MM.1S (cell line): ENCODE results near the gene ATCAY.
"Not testable (repeated sequence)": the region's sequence is repeated elsewhere in the genome, so short reads cannot be mapped to it uniquely, and the experiment has no call there.

Experiments used
- DNase-seq: peaks from one replicate; pipeline ENCODE4 v3.0.0-alpha.2; 2015
- H2AFZ ChIP-seq: fragments of 300-600 bp; sonication (generic); 2 replicates; pipeline ENCODE4 v1.6.0; 2016; ENCODE audit warnings: antibody characterized with exemption, low read length
- H3F3A ChIP-seq: fragments of 300-600 bp; sonication (generic); 2 replicates; pipeline ENCODE4 v1.6.1; 2016; ENCODE audit warnings: mild to moderate bottlenecking, antibody characterized with exemption, low read length, moderate library complexity, mixed read lengths; ENCODE audit not compliant: insufficient read depth
- H3K27ac ChIP-seq: fragments of 300-600 bp; sonication (generic); 2 replicates; pipeline ENCODE4 v1.5.1; 2016; ENCODE audit warnings: mild to moderate bottlenecking, low read length
- H3K27me3 ChIP-seq: fragments of 300-600 bp; sonication (generic); replicated peaks from 2 replicates; pipeline ENCODE4 v1.6.0; 2016; ENCODE audit warnings: low read length; ENCODE audit not compliant: insufficient read depth
- H3K36me3 ChIP-seq: fragments of 300-600 bp; sonication (generic); replicated peaks from 2 replicates; pipeline ENCODE4 v1.6.1; 2016; ENCODE audit warnings: mild to moderate bottlenecking, low read length, mixed read lengths; ENCODE audit not compliant: insufficient read depth
- H3K4me1 ChIP-seq: fragments of 300-600 bp; sonication (generic); 2 replicates; pipeline ENCODE4 v1.6.1; 2016; ENCODE audit warnings: low read length, mixed read lengths
- H3K4me2 ChIP-seq: fragments of 300-600 bp; sonication (generic); 2 replicates; pipeline ENCODE4 v1.6.0; 2016; ENCODE audit warnings: low read depth, low read length
- H3K4me3 ChIP-seq: fragments of 300-600 bp; sonication (generic); 2 replicates; pipeline ENCODE4 v1.5.1; 2016; ENCODE audit warnings: low read length, mixed read lengths
- H3K79me2 ChIP-seq: fragments of 300-600 bp; sonication (generic); 2 replicates; pipeline ENCODE4 v1.6.1; 2016; ENCODE audit warnings: mixed run types, low read length, mixed read lengths
- H3K9ac ChIP-seq: fragments of 300-600 bp; sonication (generic); 2 replicates; pipeline ENCODE4 v1.6.1; 2016; ENCODE audit warnings: low read length, mixed read lengths
- H3K9me2 ChIP-seq: fragments of 300-600 bp; sonication (generic); replicated peaks from 2 replicates; pipeline ENCODE4 v1.6.1; 2016; ENCODE audit warnings: mild to moderate bottlenecking, low read length, mixed read lengths; ENCODE audit not compliant: insufficient read depth
- H3K9me3 ChIP-seq: fragments of 300-600 bp; sonication (generic); replicated peaks from 2 replicates; pipeline ENCODE4 v1.6.1; 2016; ENCODE audit warnings: mild to moderate bottlenecking, low read length, mixed read lengths; ENCODE audit not compliant: insufficient read depth
- H4K20me1 ChIP-seq: fragments of 300-600 bp; sonication (generic); 2 replicates; pipeline ENCODE4 v1.6.1; 2016; ENCODE audit warnings: mild to moderate bottlenecking, low read length, moderate library complexity, mixed read lengths; ENCODE audit not compliant: insufficient read depth
- CTCF ChIP-seq: fragments of 300-600 bp; sonication (generic); IDR thresholded peaks from 2 replicates; pipeline ENCODE4 v1.5.1; 2016; ENCODE audit warnings: antibody characterized with exemption, low read length, mixed read lengths
- EZH2 ChIP-seq: fragments of 300-600 bp; sonication (generic); optimal IDR thresholded peaks from 2 replicates; pipeline ENCODE3; 2017; ENCODE audit warnings: low read depth, mild to moderate bottlenecking, antibody characterized with exemption, low read length, mixed read lengths
- EZH2phosphoT487 ChIP-seq: fragments of 300-600 bp; sonication (generic); IDR thresholded peaks from 2 replicates; pipeline ENCODE4 v1.6.1; 2018; ENCODE audit warnings: antibody characterized with exemption, low read length

Gene ATCAY

GRCh38 chr19:3944018-3944721 is 63.7 kb downstream of the ATCAY start:
- Histone ChIP-seq H3K4me2 (no peak overlapping the region), H3K27me3 (peaks cover 95% of the 10 kb centered on the region), H3K9ac (no peak overlapping the region), H2AFZ (no peak overlapping the region), H3K9me2 (no peaks in the 10 kb centered on the region), H4K20me1 (peaks cover 2% of the 10 kb centered on the region; the same call in 1 of the 2 replicates), H3K4me1 (no peaks in the 10 kb centered on the region), H3F3A (no peaks in the 10 kb centered on the region), H3K4me3 (no peak overlapping the region), H3K9me3 (no peaks in the 10 kb centered on the region), H3K36me3 (no peaks in the 10 kb centered on the region), H3K79me2 (no peaks in the 10 kb centered on the region), H3K27ac (no peak overlapping the region)
- TF ChIP-seq EZH2phosphoT487 (no peak), EZH2 (no peak), CTCF (no peak)
- DNase-seq: no peak

- Histone ChIP-seq H3K4me2 (no peak overlapping the region), H3K79me2 (no peaks in the 10 kb centered on the region), H3K9ac (no peak overlapping the region), H3K36me3 (no peaks in the 10 kb centered on the region), H3K4me1 (no peaks in the 10 kb centered on the region), H4K20me1 (peaks cover 3% of the 10 kb centered on the region; the same call in 1 of the 2 replicates), H3K27ac (no peak overlapping the region), H3K9me2 (no peaks in the 10 kb centered on the region), H2AFZ (no peak overlapping the region), H3K27me3 (peaks cover 95% of the 10 kb centered on the region), H3K9me3 (no peaks in the 10 kb centered on the region), H3F3A (no peaks in the 10 kb centered on the region), H3K4me3 (no peak overlapping the region)
- DNase-seq: no peak
- TF ChIP-seq CTCF (no peak), EZH2 (no peak), EZH2phosphoT487 (no peak)
Observed at GRCh38 chr19:3945838-3946237, 65.4 kb downstream of the ATCAY start.

GRCh38 chr19:3947316-3947933 is 66.9 kb downstream of the ATCAY start:
- not testable (repeated sequence) for H2AFZ ChIP-seq, H3K9me3 ChIP-seq, H3K9ac ChIP-seq, H3K4me3 ChIP-seq, H3K36me3 ChIP-seq, H3K9me2 ChIP-seq, H3F3A ChIP-seq, H3K79me2 ChIP-seq, H3K27ac ChIP-seq, H3K4me2 ChIP-seq, DNase-seq, H3K4me1 ChIP-seq, H4K20me1 ChIP-seq
- peaks cover 95% of the 10 kb centered on the region for H3K27me3 ChIP-seq

- no peaks in the 10 kb centered on the region for H3K79me2 ChIP-seq
- no peak for TF ChIP-seq EZH2
- no peak for TF ChIP-seq CTCF
- no peak for TF ChIP-seq EZH2phosphoT487
- no peaks in the 10 kb centered on the region for H3F3A ChIP-seq
- H3K27me3 ChIP-seq: peaks cover 76% of the 10 kb centered on the region
- no peak overlapping the region for H3K9ac ChIP-seq
- H3K9me2 ChIP-seq: no peaks in the 10 kb centered on the region
- no peak overlapping the region for H2AFZ ChIP-seq
- no peak for DNase-seq
- no peak overlapping the region for H3K4me3 ChIP-seq
- no peaks in the 10 kb centered on the region for H3K36me3 ChIP-seq
- no peak overlapping the region for H3K27ac ChIP-seq
- no peak overlapping the region for H3K4me2 ChIP-seq
- H4K20me1 ChIP-seq: peaks cover 3% of the 10 kb centered on the region; the same call in 1 of the 2 replicates
- no peaks in the 10 kb centered on the region for H3K4me1 ChIP-seq
- H3K9me3 ChIP-seq: no peaks in the 10 kb centered on the region
Observed at GRCh38 chr19:3949294-3949693, 68.8 kb downstream of the ATCAY start.
